SK-N-SH treated with all-trans-retinoic acid at 6 μM for 48 hours (cell line): ENCODE data around the gene PTCH1.

Source experiments
- ATAC-seq: fragments of 200-7000 bp; cut with Tn5 transposase; 3 replicates; pipeline ENCODE4 v1.9.1; 2020; ENCODE audit warnings: mild to moderate bottlenecking, moderate library complexity
- ARNTL ChIP-seq: fragments of 450-650 bp; formaldehyde crosslinking; IDR thresholded peaks from 2 replicates; pipeline ENCODE4 v1.5.0; 2020; ENCODE audit warnings: low read depth, mild to moderate bottlenecking, moderate library complexity, borderline replicate concordance
- CSRNP3 ChIP-seq: fragments of 250-450 bp; sonication (Bioruptor Pico); IDR thresholded peaks from 2 replicates; pipeline ENCODE4 v1.5.1; 2021; ENCODE audit warnings: mild to moderate bottlenecking, moderate library complexity
- ESRRG ChIP-seq: fragments of 250-450 bp; sonication (Bioruptor Pico); IDR thresholded peaks from 2 replicates; pipeline ENCODE4 v1.6.1; 2021; ENCODE audit warnings: mild to moderate bottlenecking
- ISL1 ChIP-seq: fragments of 250-450 bp; sonication (Bioruptor Pico); IDR thresholded peaks from 2 replicates; pipeline ENCODE4 v2.1.2; 2022; ENCODE audit warnings: mild to moderate bottlenecking, moderate library complexity
- OSR1 ChIP-seq: fragments of 250-450 bp; sonication (Bioruptor Pico); IDR thresholded peaks from 2 replicates; pipeline ENCODE4 v1.8.0; 2022; ENCODE audit warnings: moderate library complexity, mild to moderate bottlenecking, inconsistent platforms
- PATZ1 ChIP-seq: fragments of 250-450 bp; sonication (Bioruptor Pico); IDR thresholded peaks from 2 replicates; pipeline ENCODE4 v1.8.0; 2020; ENCODE audit warnings: mild to moderate bottlenecking, moderate library complexity, borderline replicate concordance
- POU6F1 ChIP-seq: fragments of 250-450 bp; sonication (Bioruptor Pico); IDR thresholded peaks from 2 replicates; pipeline ENCODE4 v1.8.0; 2021; ENCODE audit warnings: low read depth, mild to moderate bottlenecking, moderate library complexity, borderline replicate concordance
- PPARA ChIP-seq: fragments of 250-450 bp; sonication (Bioruptor Pico); IDR thresholded peaks from 2 replicates; pipeline ENCODE4 v1.5.0; 2020; ENCODE audit warnings: mild to moderate bottlenecking, borderline replicate concordance
- RARB ChIP-seq: fragments of 250-450 bp; sonication (Bioruptor Pico); IDR thresholded peaks from 2 replicates; pipeline ENCODE4 v1.8.0; 2021; ENCODE audit warnings: mild to moderate bottlenecking, moderate library complexity
- SNAI2 ChIP-seq: fragments of 250-450 bp; sonication (Bioruptor Pico); IDR thresholded peaks from 2 replicates; pipeline ENCODE4 v1.5.0; 2020; ENCODE audit warnings: mild to moderate bottlenecking, moderate library complexity
- TCF4 ChIP-seq: fragments of 250-450 bp; sonication (Bioruptor Pico); IDR thresholded peaks from 2 replicates; pipeline ENCODE4 v1.8.0; 2021; ENCODE audit warnings: mild to moderate bottlenecking, moderate library complexity, borderline replicate concordance
- TOX ChIP-seq: fragments of 250-450 bp; sonication (Bioruptor Pico); IDR thresholded peaks from 2 replicates; pipeline ENCODE4 v1.8.0; 2021; ENCODE audit warnings: mild to moderate bottlenecking, moderate library complexity, borderline replicate concordance
- TSHZ2 ChIP-seq: fragments of 250-450 bp; sonication (Bioruptor Pico); IDR thresholded peaks from 2 replicates; pipeline ENCODE4 v1.5.0; 2020; ENCODE audit warnings: mild to moderate bottlenecking, moderate library complexity
- ZC3H10 ChIP-seq: fragments of 250-450 bp; sonication (Bioruptor Pico); IDR thresholded peaks from 2 replicates; pipeline ENCODE4 v1.5.1; 2021; ENCODE audit warnings: mild to moderate bottlenecking, moderate library complexity
- ZFP3 ChIP-seq: fragments of 250-450 bp; sonication (Bioruptor Pico); IDR thresholded peaks from 2 replicates; pipeline ENCODE4 v1.5.0; 2020; ENCODE audit warnings: mild to moderate bottlenecking, moderate library complexity
- ZFP30 ChIP-seq: fragments of 450-650 bp; formaldehyde crosslinking; IDR thresholded peaks from 2 replicates; pipeline ENCODE4 v1.5.0; 2022; ENCODE audit warnings: mild to moderate bottlenecking, moderate library complexity
- ZNF565 ChIP-seq: fragments of 450-650 bp; formaldehyde crosslinking; conservative IDR thresholded peaks from 2 replicates; pipeline ENCODE4 v1.5.0; 2020; ENCODE audit warnings: low read depth, mild to moderate bottlenecking, moderate library complexity
- ZNF70 ChIP-seq: fragments of 450-650 bp; formaldehyde crosslinking; IDR thresholded peaks from 2 replicates; pipeline ENCODE4 v1.5.0; 2020; ENCODE audit warnings: mild to moderate bottlenecking, moderate library complexity

The PTCH1 gene

GRCh38 chr9:95503369-95503768, 13.4 kb downstream of the PTCH1 start:
- TF ChIP-seq ZNF565, result no peak
- TF ChIP-seq TCF4 (CRISPR knock-in tag), result no peak
- TF ChIP-seq OSR1, result no peak
- no peak for TF ChIP-seq RARB (CRISPR knock-in tag)
- TF ChIP-seq ZFP30 (CRISPR knock-in tag), result no peak
- no peak for TF ChIP-seq POU6F1 (CRISPR knock-in tag)
- TF ChIP-seq CSRNP3, result no peak
- TF ChIP-seq ZNF70 (CRISPR knock-in tag), result no peak
- TF ChIP-seq TSHZ2, result no peak
- TF ChIP-seq ZFP3 (CRISPR knock-in tag), result no peak
- no peak for TF ChIP-seq TOX (CRISPR knock-in tag)
- TF ChIP-seq PATZ1 (CRISPR knock-in tag), result no peak
- no peak for TF ChIP-seq ZC3H10 (CRISPR knock-in tag)
- TF ChIP-seq SNAI2 (CRISPR knock-in tag), result no peak
- TF ChIP-seq ESRRG (CRISPR knock-in tag), result no peak
- no peak for TF ChIP-seq PPARA (CRISPR knock-in tag)
- no peak for ATAC-seq

- TF ChIP-seq TOX (CRISPR knock-in tag) (no peak), TSHZ2 (no peak), PPARA (CRISPR knock-in tag) (no peak), ZFP3 (CRISPR knock-in tag) (no peak), TCF4 (CRISPR knock-in tag) (no peak), POU6F1 (CRISPR knock-in tag) (no peak), ARNTL (no peak), SNAI2 (CRISPR knock-in tag) (no peak), CSRNP3 (no peak), OSR1 (no peak), ISL1 (no peak)
- no peak for ATAC-seq
Measured at GRCh38 chr9:95502248-95502647, 14.5 kb downstream of the PTCH1 start.
